WTC11 (cell line): ENCODE measurements around the gene SEZ6.
"Not testable (repeated sequence)": the region's sequence is repeated elsewhere in the genome, so short reads cannot be mapped to it uniquely, and the experiment has no call there.

Experiments
- ATF2 ChIP-seq: sonication (generic); formaldehyde crosslinking; IDR thresholded peaks from 2 replicates; pipeline ENCODE4 v1.8.1; 2022; ENCODE audit warnings: low read depth, missing genetic modification reagents, borderline replicate concordance
- CTCF ChIP-seq: fragments of 200-600 bp; IDR thresholded peaks from 2 replicates; pipeline ENCODE4 v1.8.0; 2022; ENCODE audit warnings: antibody characterized with exemption
- E2F4 ChIP-seq: sonication (generic); formaldehyde crosslinking; IDR thresholded peaks from 2 replicates; pipeline ENCODE4 v1.8.1; 2022; ENCODE audit warnings: low read depth, mild to moderate bottlenecking, moderate library complexity, missing genetic modification reagents, borderline replicate concordance
- JUN ChIP-seq: sonication (generic); formaldehyde crosslinking; IDR thresholded peaks from 2 replicates; pipeline ENCODE4 v1.8.0; 2023; ENCODE audit warnings: mild to moderate bottlenecking, missing genetic modification reagents
- MAX ChIP-seq: sonication (generic); formaldehyde crosslinking; IDR thresholded peaks from 2 replicates; pipeline ENCODE4 v1.8.0; 2022; ENCODE audit warnings: mild to moderate bottlenecking, missing genetic modification reagents
- NR3C1 ChIP-seq: sonication (generic); formaldehyde crosslinking; conservative IDR thresholded peaks from 2 replicates; pipeline ENCODE4 v1.8.1; 2023; ENCODE audit warnings: low read depth, mild to moderate bottlenecking, missing genetic modification reagents
- TP53 ChIP-seq: sonication (generic); formaldehyde crosslinking; IDR thresholded peaks from 2 replicates; pipeline ENCODE4 v1.8.1; 2023; ENCODE audit warnings: mild to moderate bottlenecking, missing genetic modification reagents
- USF2 ChIP-seq: sonication (generic); formaldehyde crosslinking; IDR thresholded peaks from 2 replicates; pipeline ENCODE4 v1.8.1; 2023; ENCODE audit warnings: mild to moderate bottlenecking, missing genetic modification reagents, moderate library complexity
- ZNF232 ChIP-seq: sonication (generic); formaldehyde crosslinking; IDR thresholded peaks from 2 replicates; pipeline ENCODE4 v1.8.0; 2022; ENCODE audit warnings: mild to moderate bottlenecking, missing genetic modification reagents

- TF ChIP-seq NR3C1; CTCF; JUN (CRISPR knock-in tag); ZNF232 (CRISPR knock-in tag); E2F4 (CRISPR knock-in tag); MAX (CRISPR knock-in tag); ATF2 (CRISPR knock-in tag); TP53 (CRISPR knock-in tag); USF2: not testable (repeated sequence)
Measured at GRCh38 chr17:28934508-28934907, 71.3 kb downstream of the SEZ6 start.
